ENCODE measurements around the gene TMEM202. TPM values are rescaled to one million over a fixed set of nuclear protein-coding genes. Genes with fewer than 3 reads are reported as not detected.

Gene TMEM202
- polyA plus RNA-seq, 1 experiment = not detected

- no peak for TF ChIP-seq CTCF (IDR thresholded peaks at IDR 0.05; ENCODE audit: insufficient read depth, low read depth, low read length)
- H3K27me3 ChIP-seq (ENCODE audit: control insufficient read depth, insufficient read depth, low read length) = no peaks in the 10 kb centered on the region
- DNase-seq (ENCODE audit: low read depth) = no peak
- no peak overlapping the region for H3K4me3 ChIP-seq (ENCODE audit: low read depth, low read length)
- H3K36me3 ChIP-seq (ENCODE audit: control insufficient read depth, insufficient read depth, low read length) = no peaks in the 10 kb centered on the region
- CTCF ChIA-PET = interaction anchor here (1.2 kb wide), 1 partner anchor 20 kb away, joined by 3 read pairs; no protein-coding TSS in a partner anchor
- POLR2A ChIA-PET = no interaction called here
Measured at GRCh38 chr15:72450805-72451204, 52.7 kb downstream of the TMEM202 start.

GRCh38 chr15:72451224-72451623 is 53.1 kb downstream of the TMEM202 start:
- DNase-seq (ENCODE audit: low read depth) = no peak
- no peak for TF ChIP-seq CTCF (IDR thresholded peaks at IDR 0.05; ENCODE audit: insufficient read depth, low read depth, low read length)
- Histone ChIP-seq H3K36me3 (ENCODE audit: control insufficient read depth, insufficient read depth, low read length) (no peaks in the 10 kb centered on the region), H3K27me3 (ENCODE audit: control insufficient read depth, insufficient read depth, low read length) (no peaks in the 10 kb centered on the region), H3K4me3 (ENCODE audit: low read depth, low read length) (no peak overlapping the region)
- POLR2A ChIA-PET = no interaction called here
- CTCF ChIA-PET = interaction anchor here (1.2 kb wide), 1 partner anchor 20 kb away, joined by 3 read pairs; no protein-coding TSS in a partner anchor

GRCh38 chr15:72456684-72457083 is 58.6 kb downstream of the TMEM202 start:
- H3K4me3 ChIP-seq (ENCODE audit: low read depth, low read length) = no peak overlapping the region
- no peaks in the 10 kb centered on the region for H3K36me3 ChIP-seq (ENCODE audit: control insufficient read depth, insufficient read depth, low read length)
- no peaks in the 10 kb centered on the region for H3K27me3 ChIP-seq (ENCODE audit: control insufficient read depth, insufficient read depth, low read length)
- DNase-seq (ENCODE audit: low read depth) = no peak
- CTCF ChIA-PET = no interaction called here
- TF ChIP-seq CTCF (IDR thresholded peaks at IDR 0.05; ENCODE audit: insufficient read depth, low read depth, low read length) = no peak
- POLR2A ChIA-PET = no interaction called here

Other genes starting within 250 kb of the TMEM202 start
- 0.17 and 0.21 TPM in 2 replicates for gene GRAMD2A, start 200.5 kb upstream of the TMEM202 start, polyA plus RNA-seq (2011; rRNA removed)
- gene PKM, start 167.1 kb upstream of the TMEM202 start, polyA plus RNA-seq (2011; rRNA removed) = 2,101 and 2,533 TPM in 2 replicates
- gene PARP6, start 125.8 kb upstream of the TMEM202 start, polyA plus RNA-seq (2011; rRNA removed) = 69.7 and 73.4 TPM in 2 replicates
- 0.12 and 0.16 TPM in 2 replicates for gene CELF6, start 78.1 kb upstream of the TMEM202 start, polyA plus RNA-seq (2011; rRNA removed)
- 221 and 272 TPM in 2 replicates for gene HEXA, start 22.3 kb upstream of the TMEM202 start, polyA plus RNA-seq (2011; rRNA removed)
- 46.0 and 60.6 TPM in 2 replicates for gene ARIH1, start 76.0 kb downstream of the TMEM202 start, polyA plus RNA-seq (2011; rRNA removed)